ENCODE results near the gene DLGAP3.

DNA sequence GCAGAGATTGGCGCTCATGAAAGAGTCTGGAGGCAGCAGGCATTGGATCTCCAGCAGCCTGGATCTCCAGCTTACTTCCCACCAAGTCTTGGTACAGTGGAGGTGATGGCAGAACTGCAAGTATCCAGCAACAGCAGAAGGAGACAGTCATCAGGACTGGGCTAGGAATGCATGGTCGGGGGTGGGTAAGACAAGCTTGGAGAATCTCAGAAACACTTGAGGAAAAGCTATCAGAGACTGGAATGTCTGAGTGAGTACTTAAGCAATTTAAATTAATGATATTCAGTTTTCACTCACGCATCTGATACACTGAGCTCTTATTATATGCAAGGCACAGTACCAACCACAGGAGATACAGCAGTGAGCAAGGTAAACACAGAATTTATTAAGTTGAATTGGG lies 45.9 kb upstream of the DLGAP3 start:
- TF ChIP-seq EZH2 (IDR thresholded peaks at IDR 0.05; ENCODE audit: borderline replicate concordance, low read depth, low read length, poor library complexity, severe bottlenecking), result no peak
- TF ChIP-seq, protein P1, sequence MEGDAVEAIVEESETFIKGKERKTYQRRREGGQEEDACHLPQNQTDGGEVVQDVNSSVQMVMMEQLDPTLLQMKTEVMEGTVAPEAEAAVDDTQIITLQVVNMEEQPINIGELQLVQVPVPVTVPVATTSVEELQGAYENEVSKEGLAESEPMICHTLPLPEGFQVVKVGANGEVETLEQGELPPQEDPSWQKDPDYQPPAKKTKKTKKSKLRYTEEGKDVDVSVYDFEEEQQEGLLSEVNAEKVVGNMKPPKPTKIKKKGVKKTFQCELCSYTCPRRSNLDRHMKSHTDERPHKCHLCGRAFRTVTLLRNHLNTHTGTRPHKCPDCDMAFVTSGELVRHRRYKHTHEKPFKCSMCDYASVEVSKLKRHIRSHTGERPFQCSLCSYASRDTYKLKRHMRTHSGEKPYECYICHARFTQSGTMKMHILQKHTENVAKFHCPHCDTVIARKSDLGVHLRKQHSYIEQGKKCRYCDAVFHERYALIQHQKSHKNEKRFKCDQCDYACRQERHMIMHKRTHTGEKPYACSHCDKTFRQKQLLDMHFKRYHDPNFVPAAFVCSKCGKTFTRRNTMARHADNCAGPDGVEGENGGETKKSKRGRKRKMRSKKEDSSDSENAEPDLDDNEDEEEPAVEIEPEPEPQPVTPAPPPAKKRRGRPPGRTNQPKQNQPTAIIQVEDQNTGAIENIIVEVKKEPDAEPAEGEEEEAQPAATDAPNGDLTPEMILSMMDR (conservative IDR thresholded peaks at IDR 0.05; ENCODE audit: low read depth, low read length), result no peak
